BLaER1 (cell line): Measurements from ENCODE around the gene ATOH8.

ENCODE experiments used
- H3K27ac ChIP-seq: shearing (Covaris generic); formaldehyde crosslinking; 2 replicates; pipeline ENCODE4 v1.8.1; 2022
- H3K27me3 ChIP-seq: shearing (Covaris generic); formaldehyde crosslinking; 2 replicates; pipeline ENCODE4 v1.8.1; 2022
- H3K36me3 ChIP-seq: shearing (Covaris generic); formaldehyde crosslinking; 2 replicates; pipeline ENCODE4 v1.8.1; 2022
- H3K4me1 ChIP-seq: shearing (Covaris generic); formaldehyde crosslinking; 2 replicates; pipeline ENCODE4 v1.8.1; 2022
- H3K4me2 ChIP-seq: shearing (Covaris generic); formaldehyde crosslinking; 2 replicates; pipeline ENCODE4 v1.8.1; 2022
- H3K4me3 ChIP-seq: shearing (Covaris generic); formaldehyde crosslinking; 2 replicates; pipeline ENCODE4 v1.8.1; 2022
- H3K9ac ChIP-seq: shearing (Covaris generic); formaldehyde crosslinking; 2 replicates; pipeline ENCODE4 v1.8.1; 2022
- H3K9me3 ChIP-seq: shearing (Covaris generic); formaldehyde crosslinking; 2 replicates; pipeline ENCODE4 v1.8.1; 2022
- H4K20me1 ChIP-seq: shearing (Covaris generic); formaldehyde crosslinking; 2 replicates; pipeline ENCODE4 v1.8.1; 2022
- Cebpa-rat ChIP-seq: shearing (Covaris generic); IDR thresholded peaks from 2 replicates; pipeline ENCODE4 v1.8.1; 2022

The ATOH8 gene

DNA sequence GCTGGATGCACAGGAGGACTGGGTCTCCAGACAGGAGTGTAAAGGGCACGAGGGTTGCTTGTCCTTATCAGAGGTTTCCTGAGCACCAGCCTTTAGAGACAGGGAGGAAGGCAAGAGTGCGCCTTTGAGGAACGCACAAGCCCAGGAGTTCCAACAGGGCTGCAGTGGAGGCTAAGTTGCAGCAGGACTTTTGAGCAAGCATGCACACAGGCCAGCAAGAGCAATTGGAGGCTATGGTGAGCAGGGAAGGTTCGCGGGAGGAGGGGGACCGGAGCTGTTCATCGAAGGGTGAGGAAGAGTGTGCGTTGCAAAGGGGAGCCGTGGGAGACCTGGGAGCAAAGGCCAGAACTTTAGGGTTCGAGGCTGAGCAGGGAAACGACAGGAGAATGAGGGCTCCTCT lies 2.2 kb upstream of the ATOH8 start:
- H3K9ac ChIP-seq, result no peak overlapping the region
- H3K4me2 ChIP-seq, result no peak overlapping the region
- H3K4me1 ChIP-seq, result peaks cover 51% of the 10 kb centered on the region
- H3K4me3 ChIP-seq, result no peak overlapping the region
- TF ChIP-seq Cebpa-rat, result no peak
- H3K36me3 ChIP-seq, result no peaks in the 10 kb centered on the region
- peaks cover 49% of the 10 kb centered on the region for H4K20me1 ChIP-seq
- H3K27ac ChIP-seq, result no peak overlapping the region
- peaks cover 70% of the 10 kb centered on the region for H3K27me3 ChIP-seq
- H3K9me3 ChIP-seq, result no peaks in the 10 kb centered on the region

DNA sequence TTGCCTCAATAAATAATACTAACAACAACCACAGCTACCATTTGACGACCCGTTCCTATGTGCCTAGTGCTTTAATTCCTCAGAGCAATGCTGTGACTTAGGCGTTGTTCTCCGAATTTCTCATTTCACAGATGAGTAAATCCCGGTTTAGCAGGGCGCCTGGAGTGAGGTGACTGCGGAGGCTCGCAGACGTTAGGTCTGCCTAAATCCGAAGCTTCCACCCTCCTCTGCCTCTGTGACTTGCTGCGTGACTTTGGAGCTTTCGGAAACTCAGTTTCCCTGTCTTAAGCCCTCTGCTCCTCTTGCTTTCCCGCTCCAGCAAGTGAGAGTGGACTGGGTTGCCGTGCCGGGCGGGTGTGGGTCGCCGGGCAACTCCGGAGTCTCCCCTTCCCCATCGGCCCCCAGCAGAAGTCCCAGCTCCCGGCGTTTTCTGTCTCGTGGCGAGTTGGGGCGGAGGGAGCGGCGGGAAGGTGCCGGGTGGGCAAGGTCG lies 711 bp upstream of the ATOH8 start:
- TF ChIP-seq Cebpa-rat, result no peak
- peaks cover 57% of the 10 kb centered on the region for H4K20me1 ChIP-seq
- H3K4me1 ChIP-seq, result peaks cover 36% of the 10 kb centered on the region
- H3K9me3 ChIP-seq, result no peaks in the 10 kb centered on the region
- H3K36me3 ChIP-seq, result no peaks in the 10 kb centered on the region
- H3K9ac ChIP-seq, result no peak overlapping the region
- peak overlapping the region; percentile 100 for H3K4me2 ChIP-seq
- H3K27ac ChIP-seq, result no peak overlapping the region
- peaks cover 83% of the 10 kb centered on the region for H3K27me3 ChIP-seq
- H3K4me3 ChIP-seq, result peak overlapping the region; percentile 73

DNA sequence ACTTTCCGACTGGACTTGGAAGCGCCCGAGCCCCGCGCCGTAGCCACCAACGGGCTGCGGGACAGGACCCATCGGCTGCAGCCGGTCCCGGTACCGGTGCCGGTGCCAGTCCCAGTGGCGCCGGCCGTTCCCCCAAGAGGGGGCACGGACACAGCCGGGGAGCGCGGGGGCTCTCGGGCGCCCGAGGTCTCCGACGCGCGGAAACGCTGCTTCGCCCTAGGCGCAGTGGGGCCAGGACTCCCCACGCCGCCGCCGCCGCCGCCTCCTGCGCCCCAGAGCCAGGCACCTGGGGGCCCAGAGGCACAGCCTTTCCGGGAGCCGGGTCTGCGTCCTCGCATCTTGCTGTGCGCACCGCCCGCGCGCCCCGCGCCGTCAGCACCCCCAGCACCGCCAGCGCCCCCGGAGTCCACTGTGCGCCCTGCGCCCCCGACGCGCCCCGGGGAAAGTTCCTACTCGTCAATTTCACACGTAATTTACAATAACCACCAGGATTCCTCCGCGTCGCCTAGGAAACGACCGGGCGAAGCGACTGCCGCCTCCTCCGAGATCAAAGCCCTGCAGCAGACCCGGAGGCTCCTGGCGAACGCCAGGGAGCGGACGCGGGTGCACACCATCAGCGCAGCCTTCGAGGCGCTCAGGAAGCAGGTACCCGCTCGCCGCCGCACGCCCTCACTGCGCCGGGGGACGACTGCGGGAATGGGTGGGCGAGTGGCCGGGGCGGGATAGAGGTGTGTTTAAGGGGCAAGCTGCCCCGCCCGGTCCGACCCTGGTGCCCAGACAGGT lies 713 bp downstream of the ATOH8 start:
- Histone ChIP-seq H3K4me1 (peaks cover 28% of the 10 kb centered on the region), H3K9me3 (no peaks in the 10 kb centered on the region), H3K27ac (no peak overlapping the region), H4K20me1 (peaks cover 65% of the 10 kb centered on the region), H3K4me3 (peak overlapping the region; percentile 73), H3K4me2 (peak overlapping the region; percentile 100), H3K27me3 (peaks cover 81% of the 10 kb centered on the region), H3K36me3 (no peaks in the 10 kb centered on the region), H3K9ac (peak overlapping the region; percentile 32)
- TF ChIP-seq Cebpa-rat, result no peak

DNA sequence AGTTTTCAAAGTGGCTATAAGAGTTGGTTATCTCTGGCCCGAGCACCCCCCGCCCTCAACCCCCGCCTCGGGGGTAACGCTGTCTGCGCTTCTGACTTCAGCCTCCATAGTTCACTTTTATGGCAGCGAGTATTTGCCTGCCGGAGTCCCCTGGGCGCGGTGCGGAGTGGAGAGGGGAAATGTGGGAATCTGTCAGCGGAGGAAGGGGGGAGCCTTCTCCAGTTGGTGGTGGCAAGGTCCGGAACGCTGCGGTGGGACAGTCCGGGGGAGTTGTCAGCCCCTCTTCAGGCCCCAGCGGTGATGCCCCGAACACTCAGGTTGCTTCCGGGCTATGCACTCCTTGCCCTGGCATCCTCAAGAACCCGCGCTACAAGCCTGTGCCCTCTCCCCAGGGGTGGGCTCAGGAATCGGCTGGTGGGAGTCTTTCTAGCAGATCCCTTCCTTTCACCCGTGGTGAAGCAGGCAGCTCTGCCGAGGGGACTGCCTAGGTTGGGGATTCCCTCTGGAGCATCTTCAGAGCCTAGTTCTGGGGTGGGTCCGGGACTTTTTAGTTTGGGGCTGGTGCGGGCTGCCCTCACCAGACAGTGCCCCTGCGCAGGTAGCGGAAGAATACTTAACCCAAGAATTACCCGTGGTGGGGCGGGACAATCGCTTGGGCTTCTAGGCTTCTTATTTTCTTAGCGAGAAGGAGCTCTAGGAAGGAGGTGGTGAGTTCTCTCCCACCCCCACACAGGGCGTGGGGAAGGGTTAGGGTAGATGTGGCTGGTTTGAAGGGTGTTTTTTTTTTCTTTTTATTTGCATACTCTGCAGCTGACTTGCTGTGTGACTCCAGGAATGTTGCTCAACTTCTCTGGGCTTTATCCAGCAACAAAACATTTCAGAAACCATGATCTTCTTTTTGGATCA lies 1.6 kb downstream of the ATOH8 start:
- Histone ChIP-seq H4K20me1 (peaks cover 65% of the 10 kb centered on the region), H3K27ac (no peak overlapping the region), H3K4me2 (peak overlapping the region; percentile 100), H3K9me3 (no peaks in the 10 kb centered on the region), H3K27me3 (peaks cover 80% of the 10 kb centered on the region), H3K4me3 (peak overlapping the region; percentile 73), H3K9ac (no peak overlapping the region), H3K36me3 (no peaks in the 10 kb centered on the region), H3K4me1 (peaks cover 28% of the 10 kb centered on the region)
- TF ChIP-seq Cebpa-rat, result no peak

DNA sequence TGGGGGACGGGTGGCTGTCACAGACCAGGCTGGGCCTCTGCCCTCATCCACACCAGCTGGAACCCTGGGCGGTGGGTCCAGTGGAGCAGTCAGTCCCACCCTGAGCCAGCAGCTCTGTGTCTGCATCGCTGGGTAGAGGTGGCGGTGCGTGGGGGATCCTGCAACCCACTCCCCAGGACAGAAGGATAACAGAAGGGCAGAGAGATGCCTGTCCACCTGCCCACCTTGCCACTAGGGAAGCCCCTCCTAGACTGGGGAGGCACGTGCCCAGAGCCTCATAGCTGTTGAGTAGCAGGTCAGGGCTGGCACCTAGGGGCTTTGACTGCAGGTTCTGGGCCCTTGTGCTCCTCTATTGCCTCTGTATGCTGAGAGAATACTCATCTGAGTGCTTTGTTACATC lies 2.4 kb downstream of the ATOH8 start:
- H3K9ac ChIP-seq, result no peak overlapping the region
- peaks cover 72% of the 10 kb centered on the region for H3K27me3 ChIP-seq
- peaks cover 28% of the 10 kb centered on the region for H3K4me1 ChIP-seq
- H3K9me3 ChIP-seq, result no peaks in the 10 kb centered on the region
- H3K4me3 ChIP-seq, result no peak overlapping the region
- H3K4me2 ChIP-seq, result no peak overlapping the region
- no peak overlapping the region for H3K27ac ChIP-seq
- no peaks in the 10 kb centered on the region for H3K36me3 ChIP-seq
- no peak for TF ChIP-seq Cebpa-rat
- peaks cover 59% of the 10 kb centered on the region for H4K20me1 ChIP-seq

DNA sequence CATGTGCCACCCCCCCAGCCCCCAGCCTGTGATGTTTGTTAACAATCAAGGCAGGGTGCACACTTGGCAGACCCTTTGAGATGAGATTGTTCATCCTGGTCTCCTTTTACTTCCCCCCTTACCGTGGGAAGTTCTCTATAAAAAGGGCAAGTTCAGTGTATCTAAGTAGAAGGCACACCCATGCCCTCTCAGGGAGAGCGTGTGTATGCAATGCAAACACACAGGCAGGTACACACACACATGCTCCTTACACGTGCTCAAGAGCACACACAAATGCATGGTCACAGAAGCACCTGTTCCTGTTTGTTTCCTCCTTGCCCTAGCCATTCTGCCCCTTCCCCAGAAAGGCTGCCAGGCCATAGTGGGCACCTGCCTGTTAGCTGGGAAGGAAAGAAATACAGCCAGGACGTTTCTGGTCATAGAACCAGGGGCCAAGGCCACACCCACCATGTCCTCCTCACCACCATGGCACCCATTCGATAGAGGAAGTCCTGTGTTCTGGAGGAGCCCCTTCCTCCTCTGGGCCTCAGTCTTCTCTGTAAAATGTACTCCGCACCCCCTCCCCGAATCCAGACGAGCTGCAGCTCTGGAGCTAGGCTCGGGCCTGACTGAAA lies 3.1 kb downstream of the ATOH8 start:
- Histone ChIP-seq H3K27me3 (peaks cover 65% of the 10 kb centered on the region), H3K4me3 (no peak overlapping the region), H4K20me1 (peaks cover 53% of the 10 kb centered on the region), H3K36me3 (no peaks in the 10 kb centered on the region), H3K9ac (no peak overlapping the region), H3K4me1 (peaks cover 28% of the 10 kb centered on the region), H3K9me3 (no peaks in the 10 kb centered on the region), H3K27ac (no peak overlapping the region), H3K4me2 (no peak overlapping the region)
- TF ChIP-seq Cebpa-rat, result no peak

DNA sequence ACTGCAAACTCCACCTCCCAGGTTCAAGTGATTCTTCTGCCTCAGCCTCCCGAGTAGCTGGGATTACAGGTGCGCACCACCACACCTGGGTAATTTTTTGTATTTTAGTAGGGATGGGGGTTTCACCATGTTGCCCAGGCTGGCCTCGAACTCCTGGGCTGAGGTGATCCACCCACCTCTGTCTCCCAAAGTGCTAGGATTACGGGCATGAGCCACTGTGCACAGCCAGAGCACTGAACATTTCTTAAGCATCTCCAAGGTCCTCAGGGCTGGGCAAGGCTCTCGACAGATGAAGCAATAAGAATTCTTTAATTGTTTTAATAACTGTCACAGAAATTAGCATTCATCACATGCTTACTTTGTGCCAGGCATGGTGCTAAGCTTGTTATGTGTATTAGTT lies 4.1 kb downstream of the ATOH8 start:
- H4K20me1 ChIP-seq, result peaks cover 45% of the 10 kb centered on the region
- H3K9me3 ChIP-seq, result no peaks in the 10 kb centered on the region
- peaks cover 28% of the 10 kb centered on the region for H3K4me1 ChIP-seq
- no peak overlapping the region for H3K9ac ChIP-seq
- peaks cover 55% of the 10 kb centered on the region for H3K27me3 ChIP-seq
- no peak overlapping the region for H3K4me2 ChIP-seq
- H3K4me3 ChIP-seq, result no peak overlapping the region
- H3K27ac ChIP-seq, result no peak overlapping the region
- no peak for TF ChIP-seq Cebpa-rat
- no peaks in the 10 kb centered on the region for H3K36me3 ChIP-seq

DNA sequence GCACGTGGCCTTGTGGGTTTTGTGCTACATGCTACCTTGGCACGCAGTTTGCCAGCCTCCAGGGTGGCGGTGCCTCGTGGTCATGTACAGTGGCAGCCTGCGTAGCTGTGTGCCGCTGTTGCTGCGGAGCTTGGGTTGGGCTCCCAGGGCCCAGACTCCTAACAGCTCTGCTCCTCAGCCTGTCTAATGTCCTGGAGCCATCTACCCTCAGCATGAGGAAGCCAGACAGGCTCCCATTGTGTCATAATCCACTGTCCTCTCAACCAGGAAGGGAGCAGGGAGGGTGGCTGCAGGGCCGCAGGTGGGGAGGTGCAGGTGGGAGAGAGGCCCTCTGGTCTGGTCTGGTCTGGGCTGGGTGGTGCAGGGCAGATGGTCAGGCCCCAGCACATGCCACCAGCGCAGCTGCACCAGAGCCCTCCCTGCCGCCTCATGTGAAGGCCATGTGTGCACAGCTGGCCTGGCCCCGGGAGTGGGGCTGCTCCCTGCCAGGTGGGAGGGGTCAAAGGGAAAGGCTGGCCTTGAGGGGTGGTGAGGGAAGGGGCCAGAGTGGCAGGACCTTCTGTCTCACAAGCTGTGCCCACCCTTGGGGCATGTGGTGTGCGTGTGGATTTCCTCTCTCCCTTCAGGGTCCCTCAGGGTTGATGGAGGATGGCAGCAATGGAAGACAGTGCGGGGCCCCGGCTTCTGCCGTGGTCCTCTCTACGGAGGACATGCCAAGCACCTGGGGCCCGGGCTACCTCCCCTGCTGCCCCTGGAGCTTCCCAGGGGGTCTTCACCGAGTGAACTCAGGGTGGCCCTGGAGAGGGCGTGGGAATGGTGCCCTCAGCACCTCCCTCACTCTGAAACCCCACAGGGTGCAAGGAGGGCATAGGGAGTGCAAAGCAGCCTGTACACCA lies 4.8 kb downstream of the ATOH8 start:
- Histone ChIP-seq H3K4me2 (peak overlapping the region; percentile 9; the same call in 1 of the 2 replicates), H3K36me3 (no peaks in the 10 kb centered on the region), H4K20me1 (peaks cover 40% of the 10 kb centered on the region), H3K9ac (no peak overlapping the region), H3K4me1 (peaks cover 30% of the 10 kb centered on the region), H3K27ac (no peak overlapping the region), H3K9me3 (no peaks in the 10 kb centered on the region), H3K4me3 (no peak overlapping the region), H3K27me3 (peaks cover 48% of the 10 kb centered on the region)
- no peak for TF ChIP-seq Cebpa-rat

DNA sequence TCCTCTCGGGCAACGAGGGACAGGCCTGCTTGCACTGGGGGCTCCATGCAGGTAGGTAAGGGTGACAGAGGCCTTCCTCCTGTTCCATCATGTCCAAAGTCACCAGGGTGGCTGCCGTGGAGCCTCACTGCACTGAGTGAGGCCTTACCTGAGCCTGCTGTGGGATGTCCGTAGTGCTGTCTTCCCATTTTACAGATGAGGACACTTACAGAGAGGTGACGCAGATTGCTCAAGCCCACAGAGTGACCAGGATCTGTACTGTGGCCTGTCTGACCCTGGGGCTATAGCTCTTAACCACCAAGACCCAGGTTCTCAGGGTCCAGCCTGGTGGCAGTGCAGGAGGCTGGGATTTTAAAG lies 5.4 kb downstream of the ATOH8 start:
- Histone ChIP-seq H3K4me2 (no peak overlapping the region), H3K4me3 (no peak overlapping the region), H3K9ac (no peak overlapping the region), H3K27ac (no peak overlapping the region), H4K20me1 (peaks cover 37% of the 10 kb centered on the region), H3K36me3 (no peaks in the 10 kb centered on the region), H3K27me3 (peaks cover 42% of the 10 kb centered on the region), H3K4me1 (peaks cover 31% of the 10 kb centered on the region), H3K9me3 (no peaks in the 10 kb centered on the region)
- TF ChIP-seq Cebpa-rat, result no peak
